Left ventricle myocardium superior (tissue), 1 donor: ENCODE data around the gene CTRL. TPM values are rescaled to one million over a fixed set of nuclear protein-coding genes. Genes with fewer than 3 reads are reported as not detected.
"Not testable (repeated sequence)": the region's sequence is repeated elsewhere in the genome, so short reads cannot be mapped to it uniquely, and the experiment has no call there.

Source experiments
- ATAC-seq: fragments of 200-7000 bp; cut with Tn5 transposase; one replicate; pipeline ENCODE4 v1.9.1; 2020; ENCODE audit warnings: mild to moderate bottlenecking, moderate library complexity
- DNase-seq: peaks from one replicate; pipeline ENCODE4 v3.0.0-alpha.2; 2020
- intact Hi-C: fragments of 100-400 bp; cut with micrococcal nuclease; formaldehyde crosslinking; loops from one replicate; pipeline ENCODE4 v1.11.0; 2022
- total RNA-seq: library from RNA; stranded (reverse); fragmentation: NEBNext Ultra II Directional; extraction: Animal tissue kit (Norgen Biotek cat#: 25700); gene quantifications from one replicate; pipeline ENCODE4 v1.2.1, GENCODE V29; 2021
- donor health status: DM: no; HTN: yes; CAD: no; lungs with severe emphysema.

CTRL gene
- total RNA-seq, 1 donor from 2014 or later = 0.37 TPM

DNA sequence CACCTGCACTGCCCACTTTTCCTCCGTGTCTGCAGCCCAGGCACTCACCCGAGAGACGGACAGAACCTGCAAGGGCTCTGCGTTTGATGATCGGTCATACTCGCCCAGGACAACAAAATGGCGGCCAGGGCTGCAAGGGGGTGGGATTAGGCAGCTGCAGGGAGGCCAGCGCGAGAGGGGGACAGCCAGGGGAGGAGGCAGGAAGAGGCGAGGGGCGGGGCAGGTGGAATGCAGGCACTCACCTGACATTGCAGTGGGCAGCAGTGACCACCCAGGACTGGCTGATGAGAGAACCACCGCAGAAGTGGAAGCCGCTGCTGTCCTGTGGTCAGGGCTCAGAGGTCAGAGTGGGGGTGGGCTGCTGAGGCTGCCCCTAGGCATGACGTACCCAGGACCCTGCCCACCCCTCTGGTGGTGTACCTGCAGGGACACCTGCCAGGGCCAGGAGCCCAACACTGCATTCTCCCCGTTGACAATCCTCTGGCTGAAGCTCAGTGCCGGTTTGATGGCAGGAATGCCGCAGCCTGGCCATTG, 917 bp downstream of the CTRL start:
- DNase-seq = no peak
- intact Hi-C loops = no loop called here
- no peak for ATAC-seq

DNA sequence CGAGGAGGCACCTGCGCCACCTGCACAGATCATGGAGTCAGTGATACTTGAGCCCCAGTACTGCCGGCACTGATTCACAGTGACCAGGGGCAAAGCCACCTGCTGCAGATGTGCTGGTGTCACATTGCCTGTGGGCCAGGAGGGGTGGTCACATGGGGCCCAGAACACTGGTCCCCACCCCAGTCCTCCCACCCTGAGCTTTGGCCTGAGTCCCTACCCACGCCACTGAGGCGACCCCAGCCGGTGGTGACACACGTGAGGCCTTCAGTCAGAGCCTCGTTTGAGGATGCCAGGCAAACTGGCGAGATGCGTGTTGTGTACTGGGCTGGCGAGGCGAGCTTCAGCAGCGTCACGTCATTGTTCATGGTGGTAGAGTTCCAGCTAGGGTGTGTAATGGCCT, 1.5 kb downstream of the CTRL start:
- intact Hi-C loops = no loop called here
- DNase-seq = no peak
- ATAC-seq = no peak

DNA sequence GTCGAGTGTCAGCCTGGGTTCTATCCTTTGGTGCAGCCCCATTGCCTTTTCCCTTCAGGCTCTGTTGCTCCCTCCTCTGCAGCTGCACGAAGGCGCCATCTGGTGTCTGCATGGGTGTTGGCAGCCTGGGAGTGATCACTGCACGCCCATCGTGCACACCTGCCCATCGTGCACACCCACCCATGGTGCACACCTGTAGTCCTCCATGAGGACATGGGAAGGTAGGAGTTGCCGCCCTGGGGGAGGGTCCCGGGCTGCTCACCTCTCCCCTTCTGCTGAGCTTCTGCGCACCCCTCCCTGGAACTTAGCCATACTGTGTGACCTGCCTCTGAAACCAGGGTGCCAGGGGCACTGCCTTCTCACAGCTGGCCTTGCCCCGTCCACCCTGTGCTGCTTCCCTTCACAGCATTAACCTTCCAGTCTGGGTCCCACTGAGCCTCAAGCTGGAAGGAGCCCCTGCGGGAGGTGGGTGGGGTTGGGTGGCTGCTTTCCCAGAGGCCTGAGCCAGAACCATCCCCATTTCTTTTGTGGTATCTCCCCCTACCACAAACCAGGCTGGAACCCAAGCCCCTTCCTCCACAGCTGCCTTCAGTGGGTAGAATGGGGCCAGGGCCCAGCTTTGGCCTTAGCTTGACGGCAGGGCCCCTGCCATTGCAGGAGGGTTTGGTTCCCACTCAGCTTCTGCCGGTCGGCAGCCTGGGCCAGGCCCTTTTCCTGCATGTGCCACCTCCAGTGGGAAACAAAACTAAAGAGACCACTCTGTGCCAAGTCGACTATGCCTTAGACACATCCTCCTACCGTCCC, 2.9 kb downstream of the CTRL start:
- peak; percentile 68 for ATAC-seq
- intact Hi-C loops = loop anchor here (5.0 kb wide), 1 partner anchor 111 kb away; no protein-coding TSS in a partner anchor
- peak; percentile 83 for DNase-seq

DNA sequence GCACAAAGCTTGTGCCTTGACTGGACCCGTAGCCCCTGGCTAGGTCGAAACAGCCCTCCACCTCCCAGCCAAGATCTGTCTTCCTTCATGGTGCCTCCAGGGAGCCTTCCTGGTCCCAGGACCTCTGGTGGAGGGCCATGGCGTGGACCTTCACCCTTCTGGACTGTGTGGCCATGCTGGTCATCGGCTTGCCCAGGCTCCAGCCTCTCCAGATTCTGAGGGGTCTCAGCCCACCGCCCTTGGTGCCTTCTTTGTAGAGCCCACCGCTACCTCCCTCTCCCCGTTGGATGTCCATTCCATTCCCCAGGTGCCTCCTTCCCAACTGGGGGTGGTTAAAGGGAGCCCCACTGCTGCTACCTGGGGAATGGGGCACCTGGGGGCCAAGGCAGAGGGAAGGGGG, 3.5 kb downstream of the CTRL start:
- ATAC-seq (no peak), DNase-seq (no peak)
- intact Hi-C loops = loop anchor here (5.0 kb wide), 1 partner anchor 111 kb away; no protein-coding TSS in a partner anchor

DNA sequence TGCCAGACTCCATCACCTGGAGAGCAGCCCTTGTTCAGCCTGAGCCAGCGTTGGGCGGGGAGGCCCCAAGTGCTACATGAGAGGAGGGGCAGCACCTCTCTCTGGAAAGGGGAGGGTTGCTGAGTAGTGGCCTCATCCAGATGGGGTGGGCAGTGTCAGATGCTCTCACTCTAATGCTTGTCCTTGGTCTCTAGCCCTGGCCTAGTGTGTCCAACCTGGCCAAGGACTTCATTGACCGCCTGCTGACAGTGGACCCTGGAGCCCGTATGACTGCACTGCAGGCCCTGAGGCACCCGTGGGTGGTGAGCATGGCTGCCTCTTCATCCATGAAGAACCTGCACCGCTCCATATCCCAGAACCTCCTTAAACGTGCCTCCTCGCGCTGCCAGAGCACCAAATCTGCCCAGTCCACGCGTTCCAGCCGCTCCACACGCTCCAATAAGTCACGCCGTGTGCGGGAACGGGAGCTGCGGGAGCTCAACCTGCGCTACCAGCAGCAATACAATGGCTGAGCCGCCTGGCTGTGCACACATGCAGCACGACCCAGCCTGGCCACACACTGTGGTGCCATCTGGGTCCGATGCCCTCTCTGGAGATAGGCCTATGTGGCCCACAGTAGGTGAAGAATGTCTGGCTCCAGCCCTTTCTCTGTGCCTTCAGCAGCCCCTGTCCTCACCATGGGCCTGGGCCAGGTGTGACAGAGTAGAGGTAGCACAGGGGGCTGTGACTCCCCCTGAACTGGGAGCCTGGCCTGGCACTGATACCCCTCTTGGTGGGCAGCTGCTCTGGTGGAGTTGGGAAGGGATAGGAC, 4.3 kb downstream of the CTRL start:
- ATAC-seq (no peak), DNase-seq (no peak)
- intact Hi-C loops = loop anchor here (5.0 kb wide), 1 partner anchor 110 kb away; no protein-coding TSS in a partner anchor

DNA sequence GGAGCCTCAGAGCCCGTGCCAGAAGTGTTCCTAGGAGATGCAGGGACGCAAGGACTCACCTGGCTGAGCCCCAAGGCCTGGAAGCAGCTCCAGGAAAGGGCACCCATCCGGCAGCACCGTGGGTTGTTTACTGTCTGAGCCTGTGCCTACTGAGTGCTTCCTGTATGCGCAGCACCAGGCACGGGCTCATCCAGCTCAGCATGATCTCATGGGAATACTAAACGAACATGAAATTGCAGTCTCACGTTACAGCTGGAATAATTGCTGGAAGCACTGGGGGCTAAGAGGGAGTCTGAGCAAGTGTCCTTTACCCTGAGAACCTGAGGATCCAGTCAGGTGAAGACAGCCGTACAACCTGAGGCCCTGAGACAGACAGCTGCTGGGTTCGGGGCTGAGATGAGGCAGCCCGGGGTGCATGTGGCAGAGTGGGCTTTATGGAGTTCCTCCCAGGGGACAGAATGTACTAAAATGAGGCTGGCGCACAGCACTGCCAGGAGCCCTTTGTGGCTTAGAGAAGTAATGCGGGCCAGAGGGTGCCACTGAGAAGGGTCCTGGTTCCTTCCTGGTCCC, 5.4 kb downstream of the CTRL start:
- ATAC-seq (no peak), DNase-seq (peak; percentile 41)
- intact Hi-C loops = loop anchor here (5.0 kb wide), 1 partner anchor 109 kb away; no protein-coding TSS in a partner anchor

DNA sequence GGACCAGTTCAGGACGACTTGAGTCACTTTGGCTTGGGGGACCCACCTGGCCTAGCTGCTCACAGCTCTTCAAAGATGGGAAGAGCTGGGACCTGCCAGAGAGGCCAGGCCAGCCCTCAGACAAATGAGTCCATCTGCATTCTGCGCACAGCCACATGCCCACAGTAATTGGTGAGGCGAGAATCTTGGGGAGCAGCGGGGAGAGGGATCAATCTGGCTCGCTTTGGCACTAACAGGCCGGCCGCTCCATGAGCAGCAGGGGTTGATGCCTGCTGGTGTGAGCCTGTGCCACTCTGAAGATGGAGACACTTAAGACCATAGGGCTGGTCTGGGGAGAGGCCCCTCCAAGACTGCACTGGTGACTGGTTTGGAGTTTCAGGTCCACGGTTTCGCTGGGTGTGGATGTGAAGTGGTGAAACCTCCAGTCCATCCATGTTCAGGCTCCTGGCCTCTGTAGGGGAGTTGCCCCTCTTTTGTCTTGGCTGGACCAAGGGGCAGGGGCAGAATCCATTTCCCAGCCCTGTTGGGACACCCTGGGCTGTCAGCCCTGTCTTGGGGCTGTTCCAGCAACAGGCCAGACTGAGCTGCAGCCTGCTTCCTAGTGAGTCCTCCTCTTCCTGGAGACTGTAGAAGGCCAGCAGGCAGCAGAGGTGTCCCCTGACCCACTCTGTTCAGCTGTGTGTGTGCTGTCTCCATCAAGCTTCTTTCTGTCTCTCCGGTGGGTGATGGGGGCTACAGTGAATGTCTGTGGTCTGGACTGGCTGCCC, 7.3 kb downstream of the CTRL start:
- no peak for DNase-seq
- no peak for ATAC-seq
- intact Hi-C loops = no loop called here

DNA sequence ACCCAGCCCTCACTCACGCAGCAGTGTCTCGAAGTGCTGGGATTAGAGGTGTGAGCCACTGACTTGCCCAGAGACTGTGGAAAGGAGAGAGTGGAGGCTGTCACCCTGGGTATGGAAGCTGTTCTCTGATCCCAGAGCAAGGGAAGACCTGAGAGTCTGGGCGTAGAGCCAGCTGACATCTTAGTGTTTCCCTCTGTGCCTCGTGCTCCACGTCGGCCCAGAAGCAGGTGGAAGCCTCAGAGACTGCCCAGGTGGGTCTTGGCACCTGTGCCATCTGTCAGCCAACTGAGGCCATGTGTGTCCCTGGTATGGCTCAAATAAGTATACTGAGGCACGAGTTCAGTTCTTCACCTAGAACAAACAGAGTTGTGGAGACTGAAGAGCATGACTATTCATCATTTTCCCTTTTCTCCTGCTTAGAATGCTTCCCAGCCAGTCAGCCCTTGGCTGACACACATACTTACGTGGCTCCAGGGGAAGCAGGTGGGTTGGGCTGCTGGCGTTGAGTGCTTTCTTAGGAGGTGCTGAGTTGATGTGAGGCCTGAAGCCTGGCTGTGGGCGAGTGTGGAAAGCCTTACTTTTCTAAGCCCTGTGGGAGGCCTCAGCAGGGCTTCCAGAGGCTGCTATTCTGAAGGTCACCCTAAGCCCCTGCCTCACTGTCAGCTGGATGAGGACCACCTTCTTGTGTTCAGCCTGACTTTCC, 8.1 kb downstream of the CTRL start:
- ATAC-seq (peak; percentile 53), DNase-seq (peak; percentile 51)
- intact Hi-C loops = no loop called here

DNA sequence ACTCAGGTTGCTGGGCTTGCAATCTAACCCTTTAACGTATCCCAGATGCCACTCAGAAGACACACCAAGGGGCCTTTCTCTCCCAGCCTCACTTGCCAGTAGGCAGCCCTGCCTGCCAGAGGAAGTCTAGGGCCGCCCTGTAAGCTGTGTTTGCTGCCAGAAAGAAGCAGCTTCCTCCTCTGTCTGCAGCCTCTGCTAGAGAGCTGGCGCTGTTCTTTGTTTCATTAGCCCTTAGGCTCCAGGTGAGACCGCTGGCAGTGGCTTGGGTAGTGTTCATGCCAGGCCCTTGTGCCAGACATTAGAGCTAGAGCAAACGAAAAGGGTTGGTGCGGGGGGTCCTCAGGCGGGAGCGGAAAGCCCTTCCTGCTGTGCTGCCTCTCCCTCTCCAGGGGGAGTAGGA, 8.9 kb downstream of the CTRL start:
- intact Hi-C loops = no loop called here
- ATAC-seq (no peak), DNase-seq (no peak)

DNA sequence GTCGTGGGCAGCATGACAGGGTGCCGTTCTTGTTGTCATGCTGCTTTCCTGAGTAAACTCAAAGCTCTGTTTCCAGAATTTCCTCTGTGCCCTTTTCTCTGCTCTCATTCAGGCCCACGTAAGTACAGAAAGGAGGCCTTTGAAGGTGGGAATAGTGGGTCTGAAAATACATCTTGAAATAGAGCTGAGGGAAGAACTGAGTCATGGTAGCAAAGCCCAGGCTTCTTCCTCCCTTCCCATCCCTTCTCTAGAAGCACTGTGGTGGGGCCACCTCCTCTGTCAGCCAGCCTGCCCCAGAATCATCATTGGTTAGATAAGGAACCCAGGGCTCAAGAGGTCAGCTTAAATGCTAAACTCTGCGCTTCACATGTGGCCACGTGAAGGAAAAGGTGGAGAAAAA, 9.4 kb downstream of the CTRL start:
- ATAC-seq = no peak
- DNase-seq = no peak
- intact Hi-C loops = no loop called here

DNA sequence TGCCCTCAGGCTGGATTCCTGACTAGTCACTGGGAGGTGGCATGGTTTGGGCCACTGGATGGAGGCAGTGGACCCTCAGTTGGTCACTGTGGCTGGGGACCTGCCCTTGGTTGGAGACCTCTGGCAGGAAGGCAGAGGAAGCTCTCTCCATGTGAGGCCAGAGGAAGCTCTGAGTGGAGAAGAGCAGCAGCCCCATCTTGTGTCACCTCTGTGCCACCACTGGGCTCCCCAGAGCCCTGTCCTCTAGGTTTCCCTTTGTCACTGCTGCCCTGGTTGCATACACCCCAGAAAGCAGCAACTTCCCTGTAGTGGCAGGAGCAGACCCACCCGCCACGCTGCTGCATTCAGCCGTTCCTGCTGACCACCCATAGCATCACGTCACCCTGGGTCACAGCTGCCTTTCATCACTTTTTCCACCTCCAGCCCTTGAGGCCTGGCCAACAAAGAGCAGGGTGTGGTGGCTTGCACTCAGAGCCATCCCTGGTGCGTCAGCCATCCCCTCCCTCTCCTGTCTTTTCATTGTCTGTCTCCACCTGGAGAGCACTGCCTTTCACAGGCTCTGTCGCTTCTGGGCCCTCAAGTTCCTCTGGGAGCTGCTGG, 11.9 kb downstream of the CTRL start:
- intact Hi-C loops = no loop called here
- DNase-seq (no peak), ATAC-seq (no peak)

DNA sequence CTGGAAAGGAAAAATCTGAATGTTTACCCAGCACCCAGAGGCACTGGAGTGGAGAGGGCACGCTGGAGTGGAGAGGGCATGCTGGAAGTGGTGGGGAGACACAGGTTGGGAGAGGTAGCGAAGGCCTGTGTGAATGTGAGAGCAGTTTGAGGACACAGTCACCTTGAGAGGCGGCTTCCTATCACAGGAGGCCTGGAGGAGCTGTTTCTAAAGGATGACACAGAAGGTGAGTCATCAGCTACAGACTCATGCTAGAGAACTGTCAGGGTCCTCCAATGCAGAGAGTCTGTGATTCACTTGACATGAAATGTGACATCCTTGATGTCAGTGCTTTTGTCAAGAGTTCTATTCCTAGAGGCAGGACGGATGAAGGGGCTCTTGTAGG, 13.8 kb downstream of the CTRL start:
- ATAC-seq = peak; percentile 29
- intact Hi-C loops = no loop called here
- DNase-seq = no peak

DNA sequence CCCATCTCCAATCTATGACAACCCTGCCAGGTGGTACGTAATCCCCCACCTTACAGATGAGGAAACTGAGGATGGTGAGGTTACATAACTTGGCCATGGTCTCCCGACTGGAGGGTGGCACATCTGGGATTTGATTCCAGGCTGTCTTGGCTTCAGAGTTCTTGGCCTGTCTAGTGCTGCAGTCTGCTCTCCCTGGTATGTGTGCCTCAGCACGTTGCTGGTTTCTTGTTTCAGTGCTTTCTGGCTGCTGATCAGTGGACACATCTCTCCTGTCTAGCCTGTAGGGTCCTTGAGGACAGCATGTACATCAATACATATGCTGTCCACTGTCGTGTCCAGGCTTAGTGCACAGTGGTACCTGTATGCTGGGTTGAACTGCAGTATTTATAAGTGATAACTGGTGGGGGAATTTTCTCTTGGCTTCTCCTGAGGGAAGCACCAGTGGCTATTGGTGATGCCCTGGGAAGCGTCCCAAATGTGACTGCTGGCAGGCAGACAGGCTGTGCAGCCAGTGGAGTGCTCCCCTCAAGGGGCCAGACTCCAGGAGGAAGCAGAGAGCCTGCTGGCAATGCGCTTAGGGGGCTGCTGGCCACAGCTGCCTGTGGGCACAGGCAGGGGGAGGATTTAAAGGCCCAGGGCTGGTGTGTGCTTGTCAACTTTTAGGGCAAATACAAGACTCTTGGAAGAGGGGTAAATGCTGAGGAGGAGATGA, 14.4 kb downstream of the CTRL start:
- ATAC-seq (peak; percentile 87), DNase-seq (peak; percentile 74)
- intact Hi-C loops = no loop called here

DNA sequence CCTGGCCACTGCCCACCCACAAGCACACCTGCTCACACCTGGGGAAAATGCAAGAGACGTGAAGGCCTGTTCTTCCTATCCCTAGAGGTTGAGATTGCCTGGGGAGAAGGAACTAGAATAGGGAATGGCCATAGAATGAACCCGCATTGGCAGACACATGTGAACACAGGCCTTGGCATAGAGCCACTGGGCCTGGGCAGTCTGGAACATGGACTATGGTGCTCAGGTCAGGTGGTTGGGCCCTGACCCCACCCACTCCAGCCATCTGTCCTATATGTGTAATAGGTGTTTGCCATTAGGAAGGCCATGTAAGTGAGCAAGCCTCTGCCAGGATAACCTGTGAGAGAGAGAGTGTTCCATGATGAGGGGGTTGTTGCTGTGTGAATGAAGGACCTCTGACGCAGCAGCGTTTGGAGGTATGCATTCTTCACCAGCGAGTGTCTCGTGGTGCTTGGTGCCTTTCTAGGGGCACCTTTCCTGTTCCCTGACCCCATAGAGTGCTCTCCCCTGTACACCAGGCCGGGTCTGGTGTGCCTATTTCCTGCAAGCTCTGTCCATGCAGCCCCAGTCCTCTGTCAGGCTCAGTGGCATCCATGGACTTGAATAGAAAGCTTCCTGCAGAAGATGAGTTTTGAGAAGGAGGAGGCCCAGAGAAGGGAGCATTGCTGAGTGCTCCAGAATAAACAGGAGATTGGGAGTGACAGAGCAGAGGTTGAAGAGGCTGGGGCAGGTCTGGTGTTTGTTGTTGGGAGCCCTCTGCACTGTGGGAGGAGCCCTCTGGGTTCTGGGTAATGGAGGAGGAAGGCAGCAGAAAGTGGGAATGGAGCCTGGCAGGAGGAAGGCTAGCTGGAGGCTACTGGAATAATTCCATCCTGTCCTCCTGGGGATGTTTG, 15.6 kb downstream of the CTRL start:
- intact Hi-C loops = no loop called here
- DNase-seq = peak; percentile 50

DNA sequence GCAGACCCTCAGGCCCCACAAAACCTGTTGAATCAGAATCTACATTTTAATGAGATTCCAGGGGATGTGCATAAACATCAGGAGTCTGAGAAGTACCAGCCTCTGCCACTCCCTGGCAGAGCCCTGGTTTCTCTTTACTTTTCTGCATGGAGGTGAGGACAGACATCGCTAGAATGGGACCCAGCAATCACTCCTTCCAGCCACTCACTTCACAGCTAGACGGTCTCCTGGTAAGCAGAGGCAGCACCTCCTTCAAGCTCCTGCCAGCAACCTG, 16.2 kb downstream of the CTRL start:
- ATAC-seq, DNase-seq, intact Hi-C loops: not testable (repeated sequence)

More for the DNA sequence above, 15.6 kb downstream of the CTRL start:
- ATAC-seq = peak; percentile 27

DNA sequence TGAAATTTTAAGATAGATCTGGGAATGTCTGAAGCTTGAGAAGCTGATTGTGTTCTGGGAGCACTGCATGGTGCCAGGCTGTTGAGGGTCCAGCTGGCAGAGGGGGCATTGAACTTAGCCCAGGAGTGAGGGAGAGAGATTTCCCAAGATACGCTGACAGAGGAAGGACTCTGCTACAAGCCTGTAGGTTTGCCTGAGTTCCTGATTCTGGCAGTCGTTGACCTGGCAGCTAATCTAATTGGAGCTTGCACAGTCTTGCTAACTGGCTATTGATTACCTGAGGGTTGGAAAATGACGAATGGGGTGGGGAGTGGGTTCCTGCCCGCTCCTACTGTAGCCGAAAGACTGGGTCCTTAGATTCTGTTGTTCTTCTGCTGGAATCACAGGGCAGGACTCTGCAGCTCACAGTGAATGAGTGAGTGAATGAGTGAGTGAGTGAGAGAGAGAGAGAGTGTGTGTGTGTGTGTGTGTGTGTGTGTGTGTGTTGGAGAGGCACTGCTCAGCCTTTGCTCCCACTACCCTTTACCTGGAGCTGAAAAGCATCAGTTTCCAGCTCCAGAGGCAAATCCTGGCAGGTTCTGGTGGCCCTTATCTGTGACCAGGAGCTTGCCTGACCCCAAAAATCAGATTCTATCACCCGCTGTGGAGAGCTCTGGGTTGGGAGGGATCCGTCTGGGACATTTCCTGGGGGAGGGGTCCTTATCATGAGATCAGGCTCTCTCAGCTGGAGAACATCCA, 16.7 kb downstream of the CTRL start:
- intact Hi-C loops = no loop called here
- ATAC-seq (no peak), DNase-seq (no peak)
